Natural killer cell (primary cell): ENCODE data around the gene TMEM202. TPM values are rescaled to one million over a fixed set of nuclear protein-coding genes. Genes with fewer than 3 reads are reported as not detected.
"Not testable (repeated sequence)": the region's sequence is repeated elsewhere in the genome, so short reads cannot be mapped to it uniquely, and the experiment has no call there.

ENCODE experiments used
- ATAC-seq, 3 donors: fragments of 150-1000 bp in 2 of 3; fragments of 200-7000 bp in 1 of 3; cut with Tn5 transposase; 1 replicate in 1 of 3; 2 replicates in 2 of 3; pipeline ENCODE4 v1.10.0; 2021; ENCODE audit warnings: mild to moderate bottlenecking in 2 of 3, moderate library complexity in 2 of 3
- DNase-seq, 2 donors: peaks; one replicate each; pipeline versions ENCODE4 v3.0.0 to v3.0.0-alpha.2; 2013 to 2021; ENCODE audit warnings: mixed read lengths in 1 of 2
- H3K27ac ChIP-seq: one replicate; pipeline ENCODE4 v1.5.1; 2013; ENCODE audit warnings: mild to moderate bottlenecking, low read length
- H3K27me3 ChIP-seq: one replicate; pipeline ENCODE4 v1.6.1; 2013; ENCODE audit warnings: low read length; ENCODE audit not compliant: control insufficient read depth, insufficient read depth
- H3K36me3 ChIP-seq: one replicate; pipeline ENCODE4 v1.6.1; 2013; ENCODE audit warnings: low read length; ENCODE audit not compliant: control insufficient read depth, insufficient read depth
- H3K4me1 ChIP-seq: one replicate; pipeline ENCODE4 v1.6.1; 2013; ENCODE audit warnings: low read length; ENCODE audit not compliant: control insufficient read depth, insufficient read depth
- H3K4me3 ChIP-seq: one replicate; pipeline ENCODE4 v1.5.1; 2013; ENCODE audit warnings: low read length
- H3K9me3 ChIP-seq: one replicate; pipeline ENCODE4 v1.6.1; 2013; ENCODE audit warnings: low read length; ENCODE audit not compliant: control insufficient read depth, insufficient read depth
- H3K27ac Mint-ChIP-seq, 2 donors: one replicate each; pipeline ENCODE4 v1.8.0; 2022; ENCODE audit warnings: mild to moderate bottlenecking in 2 of 2, mixed read lengths in 2 of 2, moderate library complexity in 1 of 2
- H3K27me3 Mint-ChIP-seq, 2 donors: one replicate each; pipeline ENCODE4 v1.8.0; 2022; ENCODE audit warnings: low read depth in 2 of 2, mixed read lengths in 2 of 2
- H3K36me3 Mint-ChIP-seq: one replicate; pipeline ENCODE4 v1.8.0; 2022; ENCODE audit warnings: mixed read lengths
- H3K4me1 Mint-ChIP-seq, 2 donors: one replicate each; pipeline ENCODE4 v1.8.0; 2022; ENCODE audit warnings: mixed read lengths in 2 of 2
- H3K4me3 Mint-ChIP-seq: one replicate; pipeline ENCODE4 v1.8.0; 2022; ENCODE audit warnings: mild to moderate bottlenecking, moderate library complexity, mixed read lengths
- H3K9me3 Mint-ChIP-seq, 2 donors: one replicate each; pipeline ENCODE4 v1.8.0; 2022; ENCODE audit warnings: mixed read lengths in 2 of 2
- WGBS: methylation state at CpG from one replicate; pipeline ENCODE4 v1.1.7; 2013; ENCODE audit warnings: missing lambda C conversion rate; ENCODE audit not compliant: insufficient coverage; 5-methylcytosine and 5-hydroxymethylcytosine counted together
- intact Hi-C: fragments of 100-400 bp; cut with micrococcal nuclease; formaldehyde crosslinking; loops from one replicate; pipeline ENCODE4 v1.14.2; 2022
- total RNA-seq, 4 donors: library from RNA; stranded (reverse); fragments of 120-200 nt in 1 of 4; gene quantifications; one replicate each; pipeline versions ENCODE4 v1.2.3 to v1.2.4, GENCODE V29; 2013 to 2022
- TF ChIP-seq, protein P1 (sequence below): fragments of 200-600 bp; IDR thresholded peaks from one replicate; pipeline ENCODE4 v1.8.0; 2022; ENCODE audit warnings: antibody characterized with exemption

Gene TMEM202
- total RNA-seq, 3 donors from 2014 or later (not counting 1 experiment from before 2014, with no cell fraction given): not detected

DNA sequence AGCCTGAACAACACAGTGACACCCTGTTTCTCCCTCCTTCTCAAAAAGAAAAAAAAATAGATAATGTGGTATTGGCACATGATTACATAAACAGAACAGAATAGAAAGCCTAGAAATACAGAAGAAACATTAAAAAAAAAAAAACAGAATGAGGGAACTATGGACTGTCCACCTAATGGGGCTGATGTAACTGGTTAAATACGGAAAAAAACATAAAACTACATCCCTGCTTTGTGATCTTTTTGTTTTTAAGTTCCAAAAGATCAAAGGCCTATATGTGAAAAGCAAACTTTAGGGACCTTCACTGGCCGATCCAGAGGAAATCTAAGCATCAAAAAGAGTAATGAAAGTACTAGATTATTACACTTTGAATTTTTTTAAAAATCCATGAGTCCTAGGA lies 17.2 kb downstream of the TMEM202 start:
- peaks cover under 1% of the 10 kb centered on the region for H3K4me1 ChIP-seq
- H3K4me3 Mint-ChIP-seq: no peak overlapping the region

DNA sequence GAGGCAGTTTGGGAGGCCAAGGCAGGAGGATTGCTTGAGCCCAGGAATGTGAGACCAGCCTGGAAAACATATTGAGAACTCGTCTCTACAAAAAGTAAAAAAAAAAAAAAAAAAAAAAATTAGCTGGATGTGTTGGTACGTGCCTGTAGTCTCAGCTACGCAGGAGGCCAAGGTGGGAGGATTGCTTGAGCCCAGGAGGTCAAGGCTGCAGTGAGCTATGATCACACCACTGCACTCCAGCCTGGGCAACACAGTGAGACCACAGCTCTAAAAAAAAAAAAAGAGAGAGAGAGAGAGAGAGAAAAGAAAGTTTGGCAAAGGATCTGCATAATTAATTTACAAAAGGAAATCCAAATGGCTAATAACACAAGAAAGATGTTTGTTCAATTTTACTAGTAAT lies 21.7 kb downstream of the TMEM202 start:
- H3K9me3 Mint-ChIP-seq, H3K36me3 ChIP-seq, H3K9me3 ChIP-seq, intact Hi-C loops, H3K4me3 ChIP-seq, H3K27ac ChIP-seq, ATAC-seq, H3K4me1 Mint-ChIP-seq, H3K27me3 ChIP-seq, H3K4me3 Mint-ChIP-seq, H3K4me1 ChIP-seq, DNase-seq, H3K36me3 Mint-ChIP-seq, H3K27ac Mint-ChIP-seq: not testable (repeated sequence)
- H3K27me3 Mint-ChIP-seq: peaks cover 3 to 11% of the 10 kb centered on the region in 2 donors
- WGBS: 89% methylated on average over 3 of the region's 3 CpGs

More for the DNA sequence above, 17.2 kb downstream of the TMEM202 start:
- no peaks in the 10 kb centered on the region for H3K9me3 Mint-ChIP-seq
- peaks cover 15 to 23% of the 10 kb centered on the region in 2 donors for H3K27me3 Mint-ChIP-seq
- intact Hi-C loops: no loop called here
- H3K27ac Mint-ChIP-seq: no peak overlapping the region
- TF ChIP-seq, protein P1, sequence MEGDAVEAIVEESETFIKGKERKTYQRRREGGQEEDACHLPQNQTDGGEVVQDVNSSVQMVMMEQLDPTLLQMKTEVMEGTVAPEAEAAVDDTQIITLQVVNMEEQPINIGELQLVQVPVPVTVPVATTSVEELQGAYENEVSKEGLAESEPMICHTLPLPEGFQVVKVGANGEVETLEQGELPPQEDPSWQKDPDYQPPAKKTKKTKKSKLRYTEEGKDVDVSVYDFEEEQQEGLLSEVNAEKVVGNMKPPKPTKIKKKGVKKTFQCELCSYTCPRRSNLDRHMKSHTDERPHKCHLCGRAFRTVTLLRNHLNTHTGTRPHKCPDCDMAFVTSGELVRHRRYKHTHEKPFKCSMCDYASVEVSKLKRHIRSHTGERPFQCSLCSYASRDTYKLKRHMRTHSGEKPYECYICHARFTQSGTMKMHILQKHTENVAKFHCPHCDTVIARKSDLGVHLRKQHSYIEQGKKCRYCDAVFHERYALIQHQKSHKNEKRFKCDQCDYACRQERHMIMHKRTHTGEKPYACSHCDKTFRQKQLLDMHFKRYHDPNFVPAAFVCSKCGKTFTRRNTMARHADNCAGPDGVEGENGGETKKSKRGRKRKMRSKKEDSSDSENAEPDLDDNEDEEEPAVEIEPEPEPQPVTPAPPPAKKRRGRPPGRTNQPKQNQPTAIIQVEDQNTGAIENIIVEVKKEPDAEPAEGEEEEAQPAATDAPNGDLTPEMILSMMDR: no peak
- no peaks in the 10 kb centered on the region for H3K36me3 Mint-ChIP-seq
- ATAC-seq (no peak), DNase-seq (no peak)
- H3K9me3 ChIP-seq: no peaks in the 10 kb centered on the region
- H3K27me3 ChIP-seq: peaks cover 3% of the 10 kb centered on the region
- H3K27ac ChIP-seq: no peak overlapping the region
- H3K36me3 ChIP-seq: no peaks in the 10 kb centered on the region
- no peaks in the 10 kb centered on the region for H3K4me1 Mint-ChIP-seq
- no peak overlapping the region for H3K4me3 ChIP-seq
- 83% methylated on average over 1 of the region's 2 CpGs for WGBS

DNA sequence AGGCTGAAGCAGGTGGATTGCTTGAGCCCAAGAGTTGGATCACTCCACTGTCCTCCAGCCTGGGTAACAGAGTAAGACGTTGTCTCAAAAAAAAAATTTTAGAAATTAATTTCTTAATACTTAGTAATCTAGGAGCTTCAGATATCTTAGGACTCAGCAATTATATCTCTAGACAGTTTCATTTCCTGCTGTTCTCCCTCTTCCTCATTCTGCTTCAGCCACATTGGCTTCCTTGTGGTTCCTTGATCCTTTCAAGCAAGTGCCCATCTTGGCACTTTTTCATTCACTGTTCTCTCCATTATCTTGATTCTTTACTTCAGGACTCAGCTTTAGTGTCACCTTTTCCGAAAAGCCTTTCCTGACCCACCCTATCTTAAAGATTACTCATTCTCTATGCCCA lies 22.5 kb downstream of the TMEM202 start:
- Mint-ChIP-seq H3K27me3 (peaks cover 3 to 11% of the 10 kb centered on the region in 2 donors), H3K27ac (no peak overlapping the region), H3K4me1 (no peaks in the 10 kb centered on the region), H3K4me3 (no peak overlapping the region), H3K36me3 (no peaks in the 10 kb centered on the region), H3K9me3 (no peaks in the 10 kb centered on the region)
- Histone ChIP-seq H3K4me3 (no peak overlapping the region), H3K36me3 (no peaks in the 10 kb centered on the region), H3K27ac (no peak overlapping the region), H3K9me3 (no peaks in the 10 kb centered on the region), H3K4me1 (peaks cover 2% of the 10 kb centered on the region), H3K27me3 (no peaks in the 10 kb centered on the region)
- intact Hi-C loops: no loop called here
- 50% methylated on average over 1 of the region's 2 CpGs for WGBS
- TF ChIP-seq, protein P1: no peak
- DNase-seq (no peak), ATAC-seq (no peak)

DNA sequence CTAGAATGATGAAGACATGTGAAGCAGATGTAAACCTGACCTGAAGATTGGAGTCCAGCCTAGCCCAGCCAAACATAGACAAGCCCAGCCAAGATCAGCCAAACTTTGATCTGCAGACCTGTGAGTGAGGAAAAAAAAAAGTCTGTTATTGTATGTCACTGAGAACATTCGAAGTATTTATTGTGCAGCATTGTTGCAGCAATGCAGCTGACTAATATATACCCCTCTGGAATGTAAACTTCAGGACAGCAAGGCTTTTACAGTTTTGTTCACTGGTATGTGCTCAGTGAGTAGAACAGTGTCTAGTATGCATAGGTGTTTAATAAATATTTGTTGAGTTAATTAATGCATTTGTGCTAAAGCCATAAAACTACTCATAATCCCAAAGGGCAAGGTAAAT lies 23.4 kb downstream of the TMEM202 start:
- H3K27me3 ChIP-seq: no peaks in the 10 kb centered on the region
- no peak overlapping the region for H3K4me3 Mint-ChIP-seq
- no peak for ATAC-seq
- H3K4me1 Mint-ChIP-seq: no peaks in the 10 kb centered on the region
- H3K9me3 ChIP-seq: no peaks in the 10 kb centered on the region
- H3K9me3 Mint-ChIP-seq: peaks cover 2 to 3% of the 10 kb centered on the region in 2 donors
- no peak overlapping the region for H3K4me3 ChIP-seq
- TF ChIP-seq, protein P1: no peak
- no peak overlapping the region for H3K27ac ChIP-seq
- H3K36me3 Mint-ChIP-seq: no peaks in the 10 kb centered on the region
- peaks cover 6 to 11% of the 10 kb centered on the region in 2 donors for H3K27me3 Mint-ChIP-seq
- no peaks in the 10 kb centered on the region for H3K36me3 ChIP-seq
- DNase-seq: no peak
- H3K4me1 ChIP-seq: peaks cover 2% of the 10 kb centered on the region
- intact Hi-C loops: no loop called here
- WGBS: 89% methylated on average over 1 of the region's 1 CpG
- no peak overlapping the region for H3K27ac Mint-ChIP-seq
